ENCODE measurements around the gene SMG9.
"Not testable (repeated sequence)": the region's sequence is repeated elsewhere in the genome, so short reads cannot be mapped to it uniquely, and the experiment has no call there.

Gene SMG9

DNA sequence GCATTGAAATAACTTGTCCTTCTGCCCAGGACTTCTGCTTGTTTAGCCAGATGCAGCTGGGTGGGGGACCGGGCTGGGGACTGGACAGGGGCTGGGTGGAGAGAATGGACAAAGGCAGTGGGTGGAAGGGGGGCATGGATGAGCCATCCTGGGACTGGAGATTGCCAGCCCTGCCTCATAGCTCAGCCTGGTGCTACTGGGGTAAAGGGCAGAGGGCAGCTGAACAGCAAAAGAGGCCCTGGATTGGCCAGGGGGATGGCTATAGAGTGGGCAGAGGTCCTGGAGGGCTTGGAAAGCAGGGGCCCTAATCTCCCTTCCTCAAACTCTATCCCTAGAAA is 67.1 kb downstream of the SMG9 start:
- no peak for DNase-seq

DNA sequence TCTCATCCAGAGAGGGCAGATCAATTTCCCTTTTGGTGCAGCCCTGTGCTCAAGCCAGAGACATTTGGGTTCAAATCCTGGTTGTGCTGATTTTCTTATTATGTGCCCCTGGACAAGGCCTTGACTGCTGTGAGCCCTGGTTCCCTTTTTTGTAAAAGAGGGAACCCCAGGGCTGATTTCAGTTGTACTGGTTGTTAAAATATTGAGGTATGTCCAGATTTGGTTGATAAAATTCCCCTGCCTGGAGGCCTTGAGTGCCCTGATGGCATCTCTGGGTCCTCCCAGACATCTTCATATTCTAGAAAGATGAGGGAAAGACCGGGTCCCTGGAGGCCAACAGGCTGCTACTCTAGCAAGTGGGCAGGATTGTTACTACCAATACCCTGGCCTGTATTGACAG is 70.4 kb downstream of the SMG9 start:
- DNase-seq: no peak

DNA sequence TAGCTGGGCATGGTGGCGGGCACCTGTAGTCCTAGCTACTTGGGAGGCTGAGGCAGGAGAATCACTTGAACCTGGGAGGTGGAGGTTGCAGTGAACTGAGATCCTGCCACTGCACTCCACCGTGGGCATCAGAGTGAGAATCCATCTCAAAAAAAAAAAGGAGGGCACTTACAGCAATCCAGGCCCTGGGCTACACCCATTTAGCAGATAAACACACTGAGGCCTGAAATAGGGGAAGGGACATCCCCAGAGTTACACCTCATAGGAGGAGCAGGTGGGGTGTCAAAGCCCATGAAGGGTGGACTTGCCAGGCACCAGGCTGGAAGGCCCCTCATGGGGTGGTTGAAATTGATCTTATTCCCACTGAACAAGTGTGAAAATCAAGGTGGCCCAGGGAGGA is 70.9 kb downstream of the SMG9 start:
- DNase-seq: no peak

DNA sequence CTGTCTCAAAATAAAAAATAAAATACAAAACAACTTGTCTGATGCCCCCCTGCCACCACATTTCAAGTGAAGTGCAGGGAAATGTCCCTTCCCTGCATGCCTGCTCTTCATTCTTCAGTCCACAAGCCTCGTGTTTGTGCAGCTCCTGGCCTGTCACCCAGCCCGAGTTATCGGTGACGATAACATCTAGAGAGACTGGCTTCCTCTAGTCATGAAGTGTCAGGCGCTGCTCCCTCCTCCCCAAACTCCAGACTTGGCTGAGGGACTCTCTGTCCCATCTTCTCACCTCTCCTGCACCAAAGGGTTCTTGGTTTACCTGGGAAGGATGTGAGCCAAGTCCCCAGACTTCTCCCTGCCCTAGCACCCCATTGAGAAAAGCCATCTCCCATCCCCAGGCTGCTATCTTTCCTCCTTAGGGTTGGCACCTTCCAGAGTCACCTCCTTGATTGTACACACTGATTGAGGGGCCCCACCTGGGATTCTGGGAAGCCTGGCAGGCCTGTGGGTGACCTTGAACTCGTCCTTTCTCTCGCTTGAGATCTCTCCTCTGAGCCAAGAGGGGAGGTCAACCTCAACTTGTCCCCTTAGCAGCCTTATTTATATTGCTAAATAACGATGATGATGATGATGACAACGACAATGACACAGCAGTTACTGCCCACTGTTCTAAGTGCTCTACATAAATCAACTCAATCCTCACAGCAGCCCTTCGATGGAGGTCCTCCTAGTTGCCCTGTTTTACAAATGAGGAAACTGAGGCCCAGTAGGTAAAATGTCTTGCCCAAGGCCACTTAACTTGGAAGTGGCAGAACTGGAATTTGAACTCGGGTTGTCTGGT is 71.7 kb downstream of the SMG9 start:
- no peak for DNase-seq

DNA sequence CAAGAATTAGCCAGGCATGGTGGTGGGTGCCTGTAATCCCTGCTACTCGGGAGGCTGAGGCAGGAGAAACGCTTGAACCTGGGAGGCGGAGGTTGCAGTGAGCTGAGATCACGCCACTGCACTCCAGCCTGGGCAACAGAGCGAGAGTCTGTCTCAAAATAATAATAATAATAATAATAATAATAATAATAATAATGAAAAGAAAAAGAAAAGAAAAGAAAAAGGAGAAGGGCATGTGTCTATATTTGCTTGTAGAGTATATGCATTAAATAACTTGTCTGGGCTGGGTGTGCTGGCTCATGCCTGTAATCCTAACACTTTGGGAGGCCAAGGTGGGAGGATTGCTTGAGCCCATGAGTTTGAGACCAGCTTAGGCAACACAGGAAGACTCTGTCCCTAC is 72.5 kb downstream of the SMG9 start:
- DNase-seq: not testable (repeated sequence)

DNA sequence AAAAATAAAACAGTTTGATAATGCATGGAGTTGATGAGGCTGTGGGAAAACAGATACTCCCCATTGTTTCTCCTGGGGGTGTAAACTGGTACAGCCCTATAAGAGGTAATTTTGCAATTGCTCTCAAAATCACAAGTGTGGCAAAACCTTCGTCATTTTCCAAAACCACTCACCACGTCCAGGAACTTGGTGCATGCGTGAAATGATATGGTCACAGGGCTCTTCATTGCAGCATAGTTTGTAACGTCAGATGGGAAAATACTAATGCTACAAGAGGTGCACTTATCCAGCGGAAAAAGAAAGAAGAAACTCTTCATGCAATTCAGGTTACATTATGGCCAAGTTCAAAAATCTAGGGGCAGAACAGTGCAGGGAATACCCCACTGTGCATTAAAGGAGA is 72.9 kb downstream of the SMG9 start:
- no peak for DNase-seq

DNA sequence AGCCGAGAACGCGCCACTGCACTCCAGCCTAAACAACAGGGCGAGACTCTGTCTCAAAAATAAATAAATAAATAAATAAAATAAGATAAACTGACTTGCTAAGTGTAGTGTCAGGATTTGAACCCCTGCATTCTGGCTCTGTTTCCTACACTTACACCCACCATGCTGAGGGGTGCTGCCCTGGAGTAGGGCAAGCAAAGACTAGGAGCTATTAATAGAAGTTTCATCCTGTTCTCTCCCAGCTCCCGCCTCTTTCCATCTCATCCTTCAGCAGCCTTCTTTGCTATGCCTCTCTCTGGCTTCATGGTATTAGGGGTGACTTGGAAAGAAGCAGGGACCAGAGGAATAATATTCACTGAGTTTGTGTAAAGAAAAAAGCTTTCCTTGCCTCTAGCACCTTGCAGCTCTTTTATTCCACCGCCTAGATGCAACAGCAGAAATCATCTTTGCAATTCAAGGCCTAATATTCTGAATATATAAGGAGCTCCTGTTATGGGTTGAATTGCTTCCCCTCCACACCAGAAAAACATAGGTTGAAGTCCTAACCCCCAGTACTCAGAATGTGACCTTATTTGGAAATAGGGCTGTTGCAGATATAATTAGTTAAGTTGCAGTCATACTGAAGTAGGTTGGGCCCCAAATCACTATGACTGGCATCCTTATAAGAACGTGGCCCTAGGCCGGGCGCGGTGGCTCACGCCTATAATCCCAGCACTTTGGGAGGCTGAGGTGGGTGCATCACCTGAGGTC is 76.1 kb downstream of the SMG9 start:
- DNase-seq: no peak
